AG10803 (cell line): ENCODE data around the gene FKBP7.
A peak's percentile ranks its signal among the peaks of the same experiment; 100 is the strongest.

Experiments
- DNase-seq: peaks from one replicate; pipeline ENCODE4 v3.0.0; 2010; ENCODE audit warnings: low read depth
- H3K4me3 ChIP-seq: 2 replicates; pipeline ENCODE4 v1.5.1; 2011; ENCODE audit warnings: mild to moderate bottlenecking, low read length, control low read depth
- TF ChIP-seq, protein P1 (sequence below): conservative IDR thresholded peaks from 2 replicates; pipeline ENCODE4 v1.5.1; 2011; ENCODE audit warnings: mild to moderate bottlenecking, low read length, control low read depth, inconsistent platforms

The FKBP7 gene

DNA sequence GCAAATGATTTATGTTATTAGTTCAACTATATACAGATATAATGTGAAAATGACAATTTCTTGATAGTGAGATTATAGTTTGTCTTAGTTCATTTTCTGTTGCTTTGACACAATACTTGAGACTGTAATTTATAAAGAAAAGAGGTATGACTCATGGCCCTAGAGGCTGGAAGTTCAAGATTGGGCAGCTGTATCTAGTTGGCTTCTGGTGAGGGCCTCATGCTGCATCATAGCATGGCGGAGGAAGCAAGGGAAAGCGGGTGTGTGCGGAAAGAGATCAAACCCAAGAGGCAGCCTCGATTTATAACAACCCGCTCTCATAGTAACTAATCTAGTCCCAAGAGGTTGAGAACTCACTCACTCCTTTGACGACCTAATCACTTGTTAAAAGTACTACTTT lies 13.2 kb upstream of the FKBP7 start:
- H3K4me3 ChIP-seq = no peak overlapping the region
- DNase-seq = no peak
- TF ChIP-seq, protein P1, sequence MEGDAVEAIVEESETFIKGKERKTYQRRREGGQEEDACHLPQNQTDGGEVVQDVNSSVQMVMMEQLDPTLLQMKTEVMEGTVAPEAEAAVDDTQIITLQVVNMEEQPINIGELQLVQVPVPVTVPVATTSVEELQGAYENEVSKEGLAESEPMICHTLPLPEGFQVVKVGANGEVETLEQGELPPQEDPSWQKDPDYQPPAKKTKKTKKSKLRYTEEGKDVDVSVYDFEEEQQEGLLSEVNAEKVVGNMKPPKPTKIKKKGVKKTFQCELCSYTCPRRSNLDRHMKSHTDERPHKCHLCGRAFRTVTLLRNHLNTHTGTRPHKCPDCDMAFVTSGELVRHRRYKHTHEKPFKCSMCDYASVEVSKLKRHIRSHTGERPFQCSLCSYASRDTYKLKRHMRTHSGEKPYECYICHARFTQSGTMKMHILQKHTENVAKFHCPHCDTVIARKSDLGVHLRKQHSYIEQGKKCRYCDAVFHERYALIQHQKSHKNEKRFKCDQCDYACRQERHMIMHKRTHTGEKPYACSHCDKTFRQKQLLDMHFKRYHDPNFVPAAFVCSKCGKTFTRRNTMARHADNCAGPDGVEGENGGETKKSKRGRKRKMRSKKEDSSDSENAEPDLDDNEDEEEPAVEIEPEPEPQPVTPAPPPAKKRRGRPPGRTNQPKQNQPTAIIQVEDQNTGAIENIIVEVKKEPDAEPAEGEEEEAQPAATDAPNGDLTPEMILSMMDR = no peak

DNA sequence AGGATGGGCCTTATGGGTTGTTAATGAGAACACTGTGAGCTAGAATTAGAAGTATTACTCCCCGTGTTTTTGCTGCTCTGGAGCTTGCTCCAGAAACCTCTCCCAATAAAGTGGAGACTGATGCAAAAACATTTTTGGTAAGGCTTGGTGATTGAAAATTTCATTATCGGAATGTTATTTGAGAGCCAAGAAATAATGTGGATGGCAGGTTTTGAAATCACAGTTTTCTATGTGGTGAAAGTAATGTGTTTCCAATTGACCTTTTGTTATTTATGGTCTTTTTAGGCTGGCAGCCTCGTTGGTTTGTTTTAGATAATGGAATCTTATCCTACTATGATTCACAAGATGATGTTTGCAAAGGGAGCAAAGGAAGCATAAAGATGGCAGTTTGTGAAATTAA lies 7.0 kb upstream of the FKBP7 start:
- DNase-seq = peak; percentile 77
- no peak overlapping the region for H3K4me3 ChIP-seq
- TF ChIP-seq, protein P1 = no peak

DNA sequence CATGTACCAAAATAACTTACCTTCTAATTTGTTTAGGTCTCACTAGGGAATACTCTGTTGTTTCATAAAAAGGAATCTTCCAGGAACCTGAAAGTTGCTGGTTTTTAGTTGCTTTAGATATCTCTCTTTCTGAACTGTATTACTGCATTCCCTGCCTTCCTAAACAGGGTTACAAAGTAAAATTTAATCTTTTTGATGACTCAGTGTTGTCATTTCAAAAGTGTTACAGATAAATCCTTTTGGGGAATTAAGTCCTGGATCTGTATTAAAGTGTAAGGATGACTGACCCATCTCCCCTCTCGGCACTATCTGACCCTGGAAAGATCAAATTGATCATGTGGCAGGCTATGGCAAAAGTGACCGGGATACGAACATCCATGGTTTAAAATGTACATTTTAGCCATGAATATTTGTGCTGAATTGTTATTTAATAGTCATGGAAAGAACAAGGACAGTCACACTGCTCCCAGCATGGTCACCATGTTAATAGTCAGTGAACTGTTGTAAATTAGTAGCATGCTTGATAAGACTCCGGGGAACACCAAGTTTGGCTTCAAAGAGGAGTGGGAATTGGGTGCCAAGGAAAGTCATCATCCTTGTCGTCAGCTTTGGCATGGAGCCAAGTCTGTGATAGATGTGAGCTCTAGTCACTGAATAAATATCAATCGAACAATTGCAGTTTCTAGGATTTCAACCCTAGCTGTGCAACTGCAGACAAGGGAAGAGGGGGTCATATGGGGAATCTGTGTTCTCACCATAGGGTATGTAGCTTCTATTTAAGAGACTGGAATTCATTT lies 6.0 kb upstream of the FKBP7 start:
- DNase-seq = no peak

DNA sequence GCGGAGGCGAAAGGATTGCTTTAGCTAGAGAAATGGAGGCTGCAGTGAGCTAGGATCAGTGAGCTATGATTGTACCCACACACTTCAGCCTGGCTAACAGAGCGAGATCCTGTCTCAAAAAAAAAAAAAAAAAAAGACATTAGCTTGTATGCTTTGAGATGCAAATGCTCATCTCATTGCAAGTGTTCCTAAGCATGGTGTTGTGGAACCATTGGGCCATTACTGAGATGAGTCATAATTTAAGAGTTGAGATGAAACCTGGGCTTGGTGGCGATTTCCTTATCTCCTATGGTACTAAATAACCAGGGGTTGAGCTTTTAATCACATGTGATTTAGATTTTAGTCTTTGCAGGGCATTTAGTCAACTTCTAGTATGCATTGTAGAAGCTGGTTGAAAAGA lies 4.0 kb upstream of the FKBP7 start:
- H3K4me3 ChIP-seq = peak overlapping the region; percentile 18
- TF ChIP-seq, protein P1 = no peak
- no peak for DNase-seq

More for the DNA sequence above, 6.0 kb upstream of the FKBP7 start:
- TF ChIP-seq, protein P1 = no peak
- H3K4me3 ChIP-seq = no peak overlapping the region

DNA sequence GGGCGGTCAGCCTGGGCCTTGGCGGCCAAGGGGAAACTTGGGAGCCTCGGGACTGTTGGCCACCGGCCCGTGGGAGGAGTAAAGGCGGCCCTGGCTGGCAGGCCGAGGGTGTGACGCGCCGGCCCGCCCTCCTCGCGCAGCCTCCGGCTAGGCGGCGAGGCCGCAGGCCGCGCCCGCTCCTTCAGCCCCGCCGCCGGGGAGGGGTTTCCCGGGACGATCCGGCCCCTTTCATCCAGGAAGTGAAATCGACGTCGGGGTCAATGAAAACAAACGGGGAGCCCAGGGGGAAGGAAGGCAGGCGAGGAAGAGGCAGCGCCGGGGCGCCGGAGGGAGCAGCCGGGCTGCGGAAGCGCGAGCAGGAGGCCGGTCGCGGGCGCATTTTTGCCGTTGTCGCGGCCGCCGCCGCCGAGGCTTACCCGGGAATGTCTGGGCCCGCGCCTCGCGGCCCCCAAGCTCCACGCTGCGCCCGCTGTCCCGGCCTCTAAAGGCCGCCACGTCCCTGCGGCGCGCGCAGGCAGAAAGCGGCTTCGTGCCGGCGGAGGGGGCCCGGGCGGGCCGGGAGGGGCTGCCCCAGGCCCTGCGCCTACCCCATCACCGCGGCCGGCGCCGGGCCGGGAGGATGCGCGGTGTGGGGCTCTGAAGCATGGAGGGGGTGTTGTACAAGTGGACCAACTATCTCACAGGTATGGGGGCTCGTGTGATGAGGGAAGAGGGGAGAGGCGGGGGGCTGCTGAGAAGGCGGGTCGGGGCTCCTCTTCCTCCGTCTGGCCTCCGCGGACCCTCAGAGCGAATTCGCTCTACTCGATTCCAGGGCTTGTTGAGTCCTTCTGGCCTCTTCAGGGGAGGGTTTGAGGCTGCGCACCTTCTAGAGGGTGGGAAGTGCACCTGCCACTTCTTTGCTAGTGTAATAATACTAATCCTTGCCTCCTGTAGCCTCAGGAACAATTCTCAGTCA lies 2.1 kb upstream of the FKBP7 start, which contains the start of gene PLEKHA3:
Gene PLEKHA3, plus strand, starts transcription at position 231 of the 955 bp plus-strand sequence. Its CDS starts 413 bp downstream, at position 644.
- TF ChIP-seq, protein P1 = no peak
- H3K4me3 ChIP-seq = peak within 1 kb of the TSS; percentile 92
- DNase-seq = peak; percentile 95

DNA sequence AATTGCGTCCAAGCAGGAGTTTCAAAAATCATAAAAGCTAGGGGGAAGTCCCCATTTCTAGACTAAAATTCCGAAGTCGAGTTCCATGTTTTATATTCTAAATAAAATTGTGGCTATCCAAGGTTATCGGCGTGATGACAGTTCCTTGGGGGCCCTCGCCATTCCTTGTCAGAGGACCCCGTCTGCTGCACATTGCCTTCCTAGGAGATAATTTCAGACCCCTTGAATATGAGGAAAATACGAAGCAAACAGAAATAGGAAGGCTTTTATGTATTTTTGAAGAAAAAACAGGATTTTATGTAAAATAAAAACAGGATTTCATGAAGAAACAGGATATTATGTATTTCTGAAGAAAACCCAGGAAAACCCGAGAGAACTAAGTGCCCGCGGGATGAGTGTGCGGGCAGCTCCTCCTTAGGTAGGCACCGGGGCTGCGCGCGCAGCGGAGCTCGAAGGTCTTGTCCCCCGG lies 1.4 kb upstream of the FKBP7 start:
- DNase-seq = no peak
- TF ChIP-seq, protein P1 = no peak
- H3K4me3 ChIP-seq = peak overlapping the region; percentile 47
